K562 (cell line): ENCODE results near the gene HPRT1. TPM values are rescaled to one million over a fixed set of nuclear protein-coding genes. Genes with fewer than 3 reads are reported as not detected.

Source experiments
- ARID2 ChIP-seq: fragments of 450-650 bp; IDR thresholded peaks from 2 replicates; pipeline ENCODE4 v1.6.1; 2017; ENCODE audit warnings: antibody characterized with exemption, mild to moderate bottlenecking
- RBM39 ChIP-seq: fragments of 200-400 bp; formaldehyde crosslinking; optimal IDR thresholded peaks from 2 replicates; pipeline ENCODE3; 2018; ENCODE audit warnings: low read depth, low read length
- polyA plus RNA-seq, 8 experiments: library from polyadenylated mRNA; depleted of rRNA in 4 of 8; stranded (reverse) in 5 of 8; unstranded in 3 of 8; fragments of >200 nt; fragmentation: Nextera tagmentation in 2 of 8; fragmentation: Illumina TruSeq in 1 of 8; extraction: Ambion mirVana in 2 of 8; extraction: Trizol in 1 of 8; gene quantifications; 2 replicates each; pipeline versions ENCODE4 v1.2.1 to v1.2.3, GENCODE V29; 2011 to 2014; ENCODE audit warnings: inconsistent platforms in 1 of 8, missing spikeins in 1 of 8
- total RNA-seq, 7 experiments: library from RNA; depleted of rRNA in 6 of 7; stranded (reverse); fragments of >200 nt in 6 of 7; fragmentation: Illumina TruSeq in 2 of 7; extraction: Trizol in 2 of 7; gene quantifications; 2 replicates each; pipeline versions ENCODE4 v1.2.1 to v1.2.3, GENCODE V29; 2011 to 2021; ENCODE audit warnings: low replicate concordance in 1 of 7
- TF ChIP-seq, protein P1 (sequence below), 2 experiments: fragments of 450-650 bp; formaldehyde crosslinking in 1 of 2; IDR thresholded peaks; 2 replicates each; pipeline versions ENCODE4 v1.4.0 to v1.6.1; 2014 to 2020; ENCODE audit warnings: mild to moderate bottlenecking in 2 of 2, borderline replicate concordance in 1 of 2, low read depth in 1 of 2

Gene HPRT1
- total and polyA plus RNA-seq, 9 of the 15 experiments (the other 6 are each of a cell fraction or from before 2014, with no cell fraction given), result 24.4 to 158 (median 104) TPM

- TF ChIP-seq, protein P1, sequence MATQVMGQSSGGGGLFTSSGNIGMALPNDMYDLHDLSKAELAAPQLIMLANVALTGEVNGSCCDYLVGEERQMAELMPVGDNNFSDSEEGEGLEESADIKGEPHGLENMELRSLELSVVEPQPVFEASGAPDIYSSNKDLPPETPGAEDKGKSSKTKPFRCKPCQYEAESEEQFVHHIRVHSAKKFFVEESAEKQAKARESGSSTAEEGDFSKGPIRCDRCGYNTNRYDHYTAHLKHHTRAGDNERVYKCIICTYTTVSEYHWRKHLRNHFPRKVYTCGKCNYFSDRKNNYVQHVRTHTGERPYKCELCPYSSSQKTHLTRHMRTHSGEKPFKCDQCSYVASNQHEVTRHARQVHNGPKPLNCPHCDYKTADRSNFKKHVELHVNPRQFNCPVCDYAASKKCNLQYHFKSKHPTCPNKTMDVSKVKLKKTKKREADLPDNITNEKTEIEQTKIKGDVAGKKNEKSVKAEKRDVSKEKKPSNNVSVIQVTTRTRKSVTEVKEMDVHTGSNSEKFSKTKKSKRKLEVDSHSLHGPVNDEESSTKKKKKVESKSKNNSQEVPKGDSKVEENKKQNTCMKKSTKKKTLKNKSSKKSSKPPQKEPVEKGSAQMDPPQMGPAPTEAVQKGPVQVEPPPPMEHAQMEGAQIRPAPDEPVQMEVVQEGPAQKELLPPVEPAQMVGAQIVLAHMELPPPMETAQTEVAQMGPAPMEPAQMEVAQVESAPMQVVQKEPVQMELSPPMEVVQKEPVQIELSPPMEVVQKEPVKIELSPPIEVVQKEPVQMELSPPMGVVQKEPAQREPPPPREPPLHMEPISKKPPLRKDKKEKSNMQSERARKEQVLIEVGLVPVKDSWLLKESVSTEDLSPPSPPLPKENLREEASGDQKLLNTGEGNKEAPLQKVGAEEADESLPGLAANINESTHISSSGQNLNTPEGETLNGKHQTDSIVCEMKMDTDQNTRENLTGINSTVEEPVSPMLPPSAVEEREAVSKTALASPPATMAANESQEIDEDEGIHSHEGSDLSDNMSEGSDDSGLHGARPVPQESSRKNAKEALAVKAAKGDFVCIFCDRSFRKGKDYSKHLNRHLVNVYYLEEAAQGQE (IDR thresholded peaks at IDR 0.05; ENCODE audit: borderline replicate concordance), result peak; percentile 75; the same call in 1 of the 2 replicates
- TF ChIP-seq, protein P1 (CRISPR knock-in tag; IDR thresholded peaks at IDR 0.05; ENCODE audit: low read depth), result no peak
- TF ChIP-seq ARID2 (peak; percentile 33; the same call in 1 of the 2 replicates), RBM39 (no peak)
Measured at GRCh38 chrX:134520860-134521390, 61.0 kb downstream of the HPRT1 start (continued).
